H9 (cell line): ENCODE measurements around the gene RAB7B. TPM values are rescaled to one million over a fixed set of nuclear protein-coding genes. Genes with fewer than 3 reads are reported as not detected.

Experiments
- DNase-seq: peaks from one replicate; pipeline ENCODE4 v3.0.0-alpha.2; 2017
- H2AFZ ChIP-seq: one replicate; pipeline ENCODE4 v1.6.1; 2013; ENCODE audit warnings: mild to moderate bottlenecking, low read length, control low read depth, moderate library complexity
- H2AK5ac ChIP-seq: 2 replicates; pipeline ENCODE4 v1.6.1; 2013; ENCODE audit warnings: low read length, control low read depth, mixed read lengths; ENCODE audit not compliant: insufficient read length
- H2BK120ac ChIP-seq: one replicate; pipeline ENCODE4 v1.6.1; 2013; ENCODE audit warnings: low read depth, mild to moderate bottlenecking, low read length, control low read depth, inconsistent platforms; ENCODE audit not compliant: poor library complexity, severe bottlenecking
- H2BK12ac ChIP-seq: 2 replicates; pipeline ENCODE4 v1.6.1; 2013; ENCODE audit warnings: low read length, control low read depth, mixed read lengths, low read depth; ENCODE audit not compliant: insufficient read length
- H2BK15ac ChIP-seq: 2 replicates; pipeline ENCODE4 v1.6.1; 2013; ENCODE audit warnings: low read depth, low read length, control low read depth
- H2BK20ac ChIP-seq: one replicate; pipeline ENCODE4 v1.6.1; 2013; ENCODE audit warnings: low read depth, mild to moderate bottlenecking, low read length, control low read depth, inconsistent platforms; ENCODE audit not compliant: poor library complexity, severe bottlenecking
- H2BK5ac ChIP-seq: 2 replicates; pipeline ENCODE4 v1.6.1; 2013; ENCODE audit warnings: low read length, control low read depth, mixed read lengths; ENCODE audit not compliant: insufficient read length
- H3K14ac ChIP-seq: 2 replicates; pipeline ENCODE4 v1.6.1; 2013; ENCODE audit warnings: low read length, control low read depth; ENCODE audit not compliant: insufficient read depth
- H3K18ac ChIP-seq: 2 replicates; pipeline ENCODE4 v1.6.1; 2013; ENCODE audit warnings: low read depth, mild to moderate bottlenecking, mixed read lengths, low read length, control low read depth; ENCODE audit not compliant: insufficient read length
- H3K23ac ChIP-seq: 2 replicates; pipeline ENCODE4 v1.6.1; 2013; ENCODE audit warnings: low read length, control low read depth, mixed read lengths, low read depth; ENCODE audit not compliant: insufficient read length
- H3K23me2 ChIP-seq: 2 replicates; pipeline ENCODE4 v1.6.1; 2013; ENCODE audit warnings: low read depth, mild to moderate bottlenecking, mixed read lengths, low read length, control low read depth; ENCODE audit not compliant: insufficient read length, poor library complexity, severe bottlenecking
- H3K27ac ChIP-seq: 2 replicates; pipeline ENCODE4 v1.5.1; 2013; ENCODE audit warnings: low read length, control low read depth, mixed read lengths, low read depth; ENCODE audit not compliant: insufficient read length
- H3K27me3 ChIP-seq: 2 replicates; pipeline ENCODE4 v1.6.1; 2013; ENCODE audit warnings: low read length, control low read depth, inconsistent platforms; ENCODE audit not compliant: insufficient read depth
- H3K4ac ChIP-seq: 2 replicates; pipeline ENCODE4 v1.6.1; 2013; ENCODE audit warnings: low read depth, mild to moderate bottlenecking, control low read depth, inconsistent platforms, low read length, moderate library complexity
- H3K4me1 ChIP-seq: 2 replicates; pipeline ENCODE4 v1.6.1; 2013; ENCODE audit warnings: low read length, control low read depth, inconsistent platforms; ENCODE audit not compliant: insufficient read depth
- H3K4me2 ChIP-seq: 2 replicates; pipeline ENCODE4 v1.6.1; 2013; ENCODE audit warnings: low read length, control low read depth, mixed read lengths; ENCODE audit not compliant: insufficient read length, insufficient read depth
- H3K56ac ChIP-seq: 2 replicates; pipeline ENCODE4 v1.6.1; 2013; ENCODE audit warnings: low read depth, mild to moderate bottlenecking, mixed read lengths, low read length, control low read depth; ENCODE audit not compliant: insufficient read length
- H3K79me1 ChIP-seq: 2 replicates; pipeline ENCODE4 v1.6.1; 2013; ENCODE audit warnings: low read depth, mild to moderate bottlenecking, moderate library complexity, low read length, control low read depth, inconsistent platforms; ENCODE audit not compliant: insufficient read depth, poor library complexity, severe bottlenecking
- H3K79me2 ChIP-seq: 2 replicates; pipeline ENCODE4 v1.6.1; 2013; ENCODE audit warnings: low read length, control low read depth, inconsistent platforms; ENCODE audit not compliant: insufficient read depth
- H3K9ac ChIP-seq: 2 replicates; pipeline ENCODE4 v1.6.1; 2013; ENCODE audit warnings: low read length, control low read depth, mixed read lengths; ENCODE audit not compliant: insufficient read length; ENCODE audit errors: extremely low read depth
- H3K9me3 ChIP-seq: one replicate; pipeline ENCODE4 v1.6.1; 2013; ENCODE audit warnings: low read depth, low read length, inconsistent platforms; ENCODE audit not compliant: control insufficient read depth
- H3T11ph ChIP-seq: one replicate; pipeline ENCODE4 v1.6.1; 2013; ENCODE audit warnings: mild to moderate bottlenecking, low read length, control low read depth, inconsistent platforms
- H4K20me1 ChIP-seq: one replicate; pipeline ENCODE4 v1.6.1; 2013; ENCODE audit not compliant: control insufficient read depth, insufficient read length, insufficient read depth
- H4K5ac ChIP-seq: 2 replicates; pipeline ENCODE4 v1.6.1; 2013; ENCODE audit warnings: low read depth, mild to moderate bottlenecking, mixed read lengths, low read length, control low read depth; ENCODE audit not compliant: insufficient read length
- H4K8ac ChIP-seq: replicated peaks from 2 replicates; pipeline ENCODE4 v1.6.1; 2013; ENCODE audit warnings: low read length, control low read depth, mixed read lengths, low read depth; ENCODE audit not compliant: insufficient read length
- H4K91ac ChIP-seq: 2 replicates; pipeline ENCODE4 v1.6.1; 2013; ENCODE audit warnings: low read depth, mild to moderate bottlenecking, moderate library complexity, mixed read lengths, low read length, control low read depth; ENCODE audit not compliant: insufficient read length
- H3K27ac Mint-ChIP-seq, 3 experiments: 2 replicates in 2 of 3; 3 replicates in 1 of 3; pipeline ENCODE4 v1.8.0; 2020 to 2021; ENCODE audit warnings: mixed read lengths in 3 of 3, mild to moderate bottlenecking in 1 of 3, moderate library complexity in 1 of 3
- H3K27me3 Mint-ChIP-seq: 2 replicates; pipeline ENCODE4 v1.8.0; 2021; ENCODE audit warnings: low read depth, mild to moderate bottlenecking, moderate library complexity, mixed read lengths
- H3K36me3 Mint-ChIP-seq, 3 experiments: 2 replicates in 2 of 3; 3 replicates in 1 of 3; pipeline ENCODE4 v1.8.0; 2020 to 2021; ENCODE audit warnings: low read depth in 3 of 3, mixed read lengths in 3 of 3; ENCODE audit not compliant: insufficient read depth in 1 of 3
- H3K4me1 Mint-ChIP-seq, 2 experiments: 2 replicates each; pipeline ENCODE4 v1.8.0; 2020; ENCODE audit warnings: mixed read lengths in 2 of 2
- H3K4me3 Mint-ChIP-seq, 2 experiments: 2 replicates in 1 of 2; 3 replicates in 1 of 2; pipeline ENCODE4 v1.8.0; 2020 to 2021; ENCODE audit warnings: mild to moderate bottlenecking in 2 of 2, mixed read lengths in 2 of 2, moderate library complexity in 1 of 2
- H3K9me3 Mint-ChIP-seq, 2 experiments: 2 replicates in 1 of 2; 3 replicates in 1 of 2; pipeline ENCODE4 v1.8.0; 2020; ENCODE audit warnings: mild to moderate bottlenecking in 2 of 2, mixed read lengths in 2 of 2, moderate library complexity in 1 of 2
- CTCF ChIP-seq: fragments of 200-600 bp; sonication (generic); conservative IDR thresholded peaks from 3 replicates; pipeline ENCODE4 v1.8.0; 2021; ENCODE audit warnings: antibody characterized with exemption, mild to moderate bottlenecking
- WGBS: extraction: QIAGEN DNeasy Blood & Tissue Kit; methylation state at CpG from one replicate; pipeline ENCODE4 v1.1.7; 2013; ENCODE audit warnings: missing lambda C conversion rate, low lambda C conversion rate, mixed read lengths; ENCODE audit not compliant: insufficient read length; ENCODE audit errors: extremely low coverage; 5-methylcytosine and 5-hydroxymethylcytosine counted together
- total RNA-seq: library from RNA; stranded (reverse); gene quantifications from 2 replicates; pipeline ENCODE4 v1.2.1, GENCODE V29; 2021

Gene RAB7B
- total RNA-seq, 1 experiment from 2014 or later = 0.68 TPM

DNA sequence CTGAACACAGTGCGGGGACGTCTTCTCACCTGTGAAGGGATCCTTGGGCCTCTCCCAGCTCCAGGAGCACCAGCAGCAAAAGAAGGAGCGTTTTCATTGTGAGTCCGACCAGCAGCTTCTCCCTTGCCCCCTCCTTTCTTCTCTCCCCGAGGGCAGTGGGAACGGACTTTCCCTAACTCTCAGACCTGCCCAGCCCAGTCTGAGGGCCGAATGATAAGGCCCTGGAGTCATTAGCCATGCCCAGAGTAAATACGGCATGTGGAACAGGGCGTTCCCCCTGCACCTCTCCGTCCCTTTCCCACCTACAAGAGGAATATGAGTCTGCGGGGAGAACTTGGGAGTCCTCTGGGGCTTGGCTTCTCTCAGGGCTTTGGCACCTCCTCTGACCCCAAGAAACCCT, 20.5 kb upstream of the RAB7B start, which contains the start of gene CTSE:
Gene CTSE (minus strand): TSS at position 201 of the 400 bp plus-strand sequence. CDS start 104 bp downstream, at position 97.
- no peak within 1 kb of the TSS; a peak in 1 of 5 replicates for H3K4me3 Mint-ChIP-seq
- no CpG with 5 or more reads among the region's 11 CpGs for WGBS
- Histone ChIP-seq H2BK20ac (no peak within 1 kb of the TSS), H4K5ac (no peak within 1 kb of the TSS), H3K14ac (no peak within 1 kb of the TSS), H4K91ac (no peak within 1 kb of the TSS), H3T11ph (no peak within 1 kb of the TSS), H3K4me1 (no peaks in the 10 kb centered on the region), H2AK5ac (no peak within 1 kb of the TSS), H3K79me1 (no peaks in the 10 kb centered on the region), H4K20me1 (no peaks in the 10 kb centered on the region), H3K27ac (no peak within 1 kb of the TSS), H3K4me2 (no peak within 1 kb of the TSS), H2AFZ (no peak within 1 kb of the TSS), H2BK15ac (no peak within 1 kb of the TSS), H3K79me2 (no peaks in the 10 kb centered on the region), H3K27me3 (no peaks in the 10 kb centered on the region), H3K18ac (no peak within 1 kb of the TSS), H2BK5ac (no peak within 1 kb of the TSS), H3K56ac (no peak within 1 kb of the TSS), H3K23ac (no peak within 1 kb of the TSS), H3K9ac (no peak within 1 kb of the TSS), H2BK120ac (no peak within 1 kb of the TSS), H3K23me2 (no peaks in the 10 kb centered on the region), H2BK12ac (no peak within 1 kb of the TSS), H3K4ac (no peak within 1 kb of the TSS), H3K9me3 (no peaks in the 10 kb centered on the region), H4K8ac (no peak within 1 kb of the TSS)
- peak within 1 kb of the TSS in 1 of 3 experiments; percentile 93; a peak in 1 of 7 replicates for H3K27ac Mint-ChIP-seq
- H3K4me1 Mint-ChIP-seq = peaks cover 0 to 2% of the 10 kb centered on the region in 2 experiments; a peak in 2 of 4 replicates
- no peaks in the 10 kb centered on the region for H3K36me3 Mint-ChIP-seq
- H3K27me3 Mint-ChIP-seq = no peaks in the 10 kb centered on the region; the same call in none of the 2 replicates
- no peak for DNase-seq
- no peaks in the 10 kb centered on the region; a peak in 1 of 5 replicates for H3K9me3 Mint-ChIP-seq
- TF ChIP-seq CTCF = no peak
